GM15510 (cell line): ENCODE data around the gene AKAP1.
A peak's percentile ranks its signal among the peaks of the same experiment; 100 is the strongest.

Experiments
- POLR2A ChIP-seq: IDR thresholded peaks from 3 replicates; pipeline ENCODE4 v1.6.1; 2011; ENCODE audit warnings: borderline replicate concordance; ENCODE audit not compliant: insufficient read length; ENCODE audit errors: extremely low read depth

AKAP1 gene, protein sequence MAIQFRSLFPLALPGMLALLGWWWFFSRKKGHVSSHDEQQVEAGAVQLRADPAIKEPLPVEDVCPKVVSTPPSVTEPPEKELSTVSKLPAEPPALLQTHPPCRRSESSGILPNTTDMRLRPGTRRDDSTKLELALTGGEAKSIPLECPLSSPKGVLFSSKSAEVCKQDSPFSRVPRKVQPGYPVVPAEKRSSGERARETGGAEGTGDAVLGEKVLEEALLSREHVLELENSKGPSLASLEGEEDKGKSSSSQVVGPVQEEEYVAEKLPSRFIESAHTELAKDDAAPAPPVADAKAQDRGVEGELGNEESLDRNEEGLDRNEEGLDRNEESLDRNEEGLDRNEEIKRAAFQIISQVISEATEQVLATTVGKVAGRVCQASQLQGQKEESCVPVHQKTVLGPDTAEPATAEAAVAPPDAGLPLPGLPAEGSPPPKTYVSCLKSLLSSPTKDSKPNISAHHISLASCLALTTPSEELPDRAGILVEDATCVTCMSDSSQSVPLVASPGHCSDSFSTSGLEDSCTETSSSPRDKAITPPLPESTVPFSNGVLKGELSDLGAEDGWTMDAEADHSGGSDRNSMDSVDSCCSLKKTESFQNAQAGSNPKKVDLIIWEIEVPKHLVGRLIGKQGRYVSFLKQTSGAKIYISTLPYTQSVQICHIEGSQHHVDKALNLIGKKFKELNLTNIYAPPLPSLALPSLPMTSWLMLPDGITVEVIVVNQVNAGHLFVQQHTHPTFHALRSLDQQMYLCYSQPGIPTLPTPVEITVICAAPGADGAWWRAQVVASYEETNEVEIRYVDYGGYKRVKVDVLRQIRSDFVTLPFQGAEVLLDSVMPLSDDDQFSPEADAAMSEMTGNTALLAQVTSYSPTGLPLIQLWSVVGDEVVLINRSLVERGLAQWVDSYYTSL

DNA sequence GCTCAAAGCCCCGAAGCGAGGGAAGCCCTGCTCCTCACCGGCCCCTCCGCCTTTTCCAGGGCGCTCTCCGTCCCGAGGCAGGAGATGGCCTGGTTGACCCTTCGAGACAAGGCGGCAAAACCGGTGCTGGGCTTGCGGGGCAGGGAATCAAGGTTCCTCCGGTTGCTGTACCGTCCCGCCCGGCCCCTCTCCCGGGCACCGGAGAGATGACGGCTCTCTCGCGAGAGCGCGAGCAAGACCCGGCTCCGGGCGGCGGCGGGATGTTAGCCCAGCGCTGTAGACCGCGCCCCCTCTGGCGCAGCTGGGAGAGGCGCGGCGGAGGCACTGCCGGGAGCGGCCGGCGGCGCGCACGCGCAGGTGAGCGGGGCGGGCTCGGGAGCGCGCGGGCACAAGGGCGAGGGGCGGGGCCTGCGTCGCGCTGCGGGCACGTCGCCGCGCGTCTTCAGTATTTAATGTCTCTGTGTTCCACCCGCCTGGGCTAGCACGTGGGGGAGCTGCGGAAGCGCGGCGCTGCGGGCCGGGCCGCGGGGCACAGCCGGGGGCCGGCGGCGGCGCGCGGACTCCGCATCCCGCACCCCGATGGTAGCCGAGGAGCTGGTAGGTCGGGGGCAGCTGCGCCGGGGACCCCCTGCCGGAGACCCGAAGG lies at the start of gene AKAP1:
AKAP1 (plus strand) TSS at position 445 of the 646 bp plus-strand sequence. CDS start 20,219 bp downstream, outside the sequence.
- peak; percentile 91 for TF ChIP-seq POLR2A

DNA sequence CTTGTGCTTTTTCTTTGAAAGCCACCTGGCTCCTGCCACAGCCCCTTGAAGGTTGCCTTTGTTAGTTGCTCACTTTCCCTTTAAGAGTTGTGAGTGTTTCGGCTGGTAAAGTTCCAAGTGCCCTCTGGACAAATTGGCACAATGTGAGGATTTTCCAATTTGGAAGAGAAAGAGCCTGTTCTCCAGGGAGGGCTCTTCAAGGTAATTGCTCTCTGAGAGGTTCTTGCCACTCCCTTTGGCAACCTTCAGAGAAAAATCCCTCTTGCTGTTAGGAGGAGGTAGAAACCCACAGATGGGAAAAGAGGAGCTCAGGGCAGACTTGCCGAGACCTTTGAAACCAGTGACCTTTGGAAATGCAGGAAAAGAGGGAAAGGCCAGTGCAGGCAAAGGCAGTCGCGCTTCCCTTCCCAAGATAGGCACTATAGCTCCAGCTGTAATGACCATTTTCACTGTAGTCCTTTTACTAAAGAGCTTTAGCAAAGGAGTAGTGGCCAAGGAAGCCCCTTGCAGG lies 49.0 kb upstream of the AKAP1 start:
- TF ChIP-seq POLR2A: no peak

DNA sequence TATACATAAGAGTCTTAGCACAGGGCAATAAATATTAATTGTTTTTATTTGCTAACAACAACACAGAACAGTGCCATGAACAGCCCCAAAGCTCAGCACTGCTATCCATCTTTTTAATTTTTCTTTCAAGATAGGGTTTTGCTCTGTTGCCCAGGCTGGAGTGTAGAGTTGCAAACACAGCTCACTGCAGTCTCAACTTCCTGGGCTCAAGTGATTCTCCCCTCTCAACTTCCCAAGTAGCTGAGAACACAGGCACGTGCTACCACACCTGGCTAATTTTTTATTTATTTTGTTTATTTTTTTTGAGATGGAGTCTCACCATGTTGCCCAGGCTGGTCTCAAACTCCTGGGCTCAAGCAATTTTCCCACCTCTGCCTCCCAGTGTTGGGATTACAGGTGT lies 47.6 kb upstream of the AKAP1 start:
- no peak for TF ChIP-seq POLR2A

DNA sequence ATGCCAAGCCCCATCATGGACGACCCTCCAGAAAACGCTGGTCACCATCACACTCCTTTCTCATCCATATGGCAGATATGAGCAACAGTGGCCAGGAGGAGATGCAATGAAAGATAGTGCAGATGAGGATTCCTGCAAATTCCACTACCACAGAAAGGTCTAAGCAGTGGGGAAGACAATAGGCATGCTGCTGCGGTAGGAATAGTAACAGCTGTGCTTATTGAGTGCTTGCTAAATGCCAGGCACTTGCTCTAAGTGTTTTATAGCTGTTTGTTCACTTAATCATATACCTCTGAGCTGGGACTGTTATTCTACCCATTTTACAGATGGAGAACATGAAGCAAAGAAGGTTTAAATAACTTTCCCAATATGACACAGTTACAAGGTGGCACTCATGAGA lies 46.6 kb upstream of the AKAP1 start:
- no peak for TF ChIP-seq POLR2A

DNA sequence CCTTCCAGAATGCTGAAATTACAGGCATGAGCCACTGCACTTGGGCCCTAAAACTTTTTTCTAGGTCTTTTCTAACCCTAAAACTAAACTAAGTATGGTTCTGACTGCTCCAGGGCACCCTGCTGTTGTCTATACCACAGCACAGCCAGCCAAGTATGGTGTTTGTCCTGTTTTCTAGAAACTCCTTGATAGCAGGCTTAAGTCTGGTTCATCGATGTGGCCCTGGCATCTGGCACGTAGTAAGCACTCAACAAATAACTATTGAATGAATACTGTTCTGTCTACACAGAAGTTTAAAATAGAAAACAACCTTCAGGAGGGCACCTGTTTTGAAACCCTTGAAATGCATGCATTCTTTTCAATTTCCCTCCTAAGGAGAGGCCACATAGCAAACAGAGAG lies 44.5 kb upstream of the AKAP1 start:
- TF ChIP-seq POLR2A: no peak

DNA sequence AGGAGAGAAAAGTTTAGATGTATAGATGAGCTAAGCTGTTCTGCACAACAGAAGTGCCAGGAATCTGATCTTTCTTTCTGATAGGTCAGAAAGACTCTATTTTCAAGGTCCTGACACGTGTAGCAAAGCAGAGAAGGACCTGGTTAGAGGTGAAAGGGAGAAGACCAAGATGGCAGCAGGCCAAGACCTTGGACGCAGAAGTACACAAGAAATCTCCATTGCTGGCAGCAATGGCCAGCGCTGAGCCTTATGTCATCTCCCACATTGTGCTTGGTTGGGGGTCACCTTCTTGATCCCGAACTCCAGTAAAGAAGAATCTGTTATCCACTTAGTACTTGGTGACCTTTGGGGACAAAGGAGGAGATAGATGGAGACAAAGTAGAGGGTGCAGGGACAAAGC lies 41.8 kb upstream of the AKAP1 start:
- TF ChIP-seq POLR2A: no peak

DNA sequence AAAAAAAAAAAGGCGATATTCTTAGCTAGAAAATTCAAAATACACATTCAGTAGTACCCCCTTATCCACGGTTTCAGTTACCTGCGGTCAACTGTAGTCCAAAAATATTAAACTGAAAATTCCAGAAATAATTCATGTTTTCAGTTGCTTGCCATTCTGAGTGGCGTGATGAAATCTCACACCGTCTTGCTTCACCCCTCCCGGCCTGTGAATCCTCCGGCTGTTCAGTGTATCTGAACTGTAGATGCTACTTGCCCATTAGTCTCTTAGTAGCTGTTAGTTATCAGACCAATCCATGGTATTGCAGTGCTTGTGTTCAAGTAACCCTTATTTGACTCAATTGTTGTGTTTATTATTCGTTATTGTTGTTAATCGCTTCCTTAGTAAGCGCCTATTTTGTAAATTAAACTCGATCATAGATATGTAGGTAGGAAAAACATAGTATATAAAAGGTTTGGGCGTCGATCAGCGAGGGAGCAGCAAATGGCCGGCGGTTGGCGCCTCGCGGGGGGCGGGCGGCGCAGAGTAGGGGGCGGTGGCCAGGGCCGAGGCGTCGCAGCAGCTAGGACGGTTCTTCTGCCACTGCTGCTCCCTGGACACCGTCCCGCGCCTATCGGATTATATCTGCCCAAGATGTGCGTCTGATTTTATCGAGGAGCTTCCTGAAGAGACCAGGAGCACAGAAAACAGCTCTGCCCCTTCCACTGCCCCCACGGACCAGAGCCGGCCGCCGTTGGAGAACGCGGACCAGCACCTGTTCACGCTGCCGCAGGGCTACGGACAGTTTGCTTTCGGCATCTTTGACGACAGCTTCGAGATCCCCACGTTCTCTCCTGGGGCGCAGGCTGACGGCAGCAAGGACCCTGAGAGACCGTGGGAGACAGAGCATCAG lies 39.8 kb upstream of the AKAP1 start:
- TF ChIP-seq POLR2A: no peak

DNA sequence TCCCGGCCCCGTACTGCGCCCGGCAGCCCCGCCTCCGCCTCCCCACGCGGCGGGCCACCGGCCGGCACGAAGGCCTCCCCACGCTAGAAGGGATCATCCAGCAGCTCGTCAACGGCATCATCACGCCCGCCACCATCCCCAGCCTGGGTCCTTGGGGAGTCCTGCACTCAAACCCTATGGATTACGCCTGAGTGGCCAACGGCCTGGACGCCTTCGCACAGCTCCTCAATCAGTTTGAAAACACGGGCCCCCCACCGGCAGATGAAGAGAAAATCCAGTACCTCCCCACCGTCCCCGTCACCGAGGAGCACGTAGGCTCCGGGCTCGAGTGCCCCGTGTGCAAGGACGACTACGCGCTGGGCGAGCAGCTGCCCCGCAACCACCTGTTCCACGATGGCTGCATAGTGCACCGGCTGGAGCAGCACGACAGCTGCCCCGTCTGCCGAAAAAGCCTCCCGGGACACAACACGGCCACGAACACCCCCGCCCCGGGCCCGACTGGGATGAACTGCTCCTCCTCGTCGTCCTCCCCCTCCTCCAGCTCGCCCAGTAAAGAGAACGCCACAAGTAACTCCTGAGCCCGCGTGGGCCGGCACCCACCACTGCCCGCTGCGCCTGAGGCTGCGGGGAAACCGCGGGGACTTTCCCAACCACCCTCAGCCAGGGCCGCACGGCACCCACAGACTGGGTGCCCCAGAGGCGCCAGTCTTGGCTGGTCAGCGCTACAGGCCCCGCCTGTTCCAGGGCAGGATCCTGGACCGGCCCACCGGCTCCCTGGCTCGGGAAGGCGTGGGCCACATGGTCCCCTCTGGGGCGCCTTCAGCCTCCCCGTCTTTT lies 39.0 kb upstream of the AKAP1 start:
- no peak for TF ChIP-seq POLR2A

DNA sequence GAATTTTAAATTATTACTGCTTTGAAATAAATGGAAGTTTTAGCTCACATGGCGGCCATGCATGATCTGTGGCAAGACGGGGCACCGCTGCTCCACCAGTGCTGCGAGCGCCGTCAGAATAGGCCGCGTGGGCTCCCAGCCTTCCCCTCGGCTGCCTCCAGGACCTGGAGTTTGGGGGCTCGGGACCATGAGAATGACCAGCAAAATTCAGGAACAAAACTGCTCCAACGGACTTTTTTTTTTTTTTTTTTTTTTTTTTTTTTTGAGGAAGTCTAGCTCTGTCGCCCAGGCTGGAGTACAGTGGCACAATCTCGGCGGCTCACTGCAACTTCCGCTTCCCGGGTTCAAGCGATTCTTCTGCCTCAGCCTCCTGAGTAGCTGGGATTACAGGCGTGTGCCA lies 38.3 kb upstream of the AKAP1 start:
- TF ChIP-seq POLR2A: no peak

DNA sequence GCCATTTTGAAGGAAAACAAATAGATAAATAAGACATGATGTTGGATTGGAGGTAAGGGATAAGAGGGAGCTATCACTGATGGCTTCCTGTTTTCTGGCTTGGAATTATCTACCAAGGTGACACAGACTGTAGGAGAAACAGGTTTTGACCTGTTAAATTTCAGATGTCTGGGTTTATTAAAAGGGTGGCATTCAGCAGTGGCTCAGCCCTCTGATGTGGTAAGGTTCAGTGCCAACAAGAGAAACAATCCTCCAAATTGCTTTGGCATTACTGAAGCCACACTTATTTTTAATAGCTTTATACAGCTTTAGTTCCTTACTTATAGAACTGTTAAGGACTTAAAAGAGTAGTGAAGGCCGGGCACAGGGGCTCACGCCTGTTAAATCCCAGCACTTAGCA lies 37.0 kb upstream of the AKAP1 start:
- no peak for TF ChIP-seq POLR2A

DNA sequence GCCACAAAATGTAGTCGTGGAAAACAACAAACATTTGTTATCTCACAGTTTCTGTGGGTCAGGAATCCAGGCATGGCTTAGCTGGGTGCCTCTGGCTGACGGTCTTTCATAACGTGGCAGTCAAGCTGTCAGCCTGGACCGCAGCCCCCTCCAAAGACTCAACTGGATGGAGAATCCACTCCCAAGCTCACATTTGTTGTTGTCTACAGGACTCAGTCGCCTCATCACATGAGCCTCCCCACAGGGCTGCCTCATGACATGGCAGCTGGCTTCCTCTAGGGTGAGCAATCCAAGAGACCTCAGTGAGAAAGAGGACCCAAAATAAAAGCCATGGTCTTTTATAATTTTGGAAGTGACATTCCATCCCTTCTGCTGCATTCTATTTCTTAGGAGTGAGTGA lies 34.7 kb upstream of the AKAP1 start:
- TF ChIP-seq POLR2A: no peak

DNA sequence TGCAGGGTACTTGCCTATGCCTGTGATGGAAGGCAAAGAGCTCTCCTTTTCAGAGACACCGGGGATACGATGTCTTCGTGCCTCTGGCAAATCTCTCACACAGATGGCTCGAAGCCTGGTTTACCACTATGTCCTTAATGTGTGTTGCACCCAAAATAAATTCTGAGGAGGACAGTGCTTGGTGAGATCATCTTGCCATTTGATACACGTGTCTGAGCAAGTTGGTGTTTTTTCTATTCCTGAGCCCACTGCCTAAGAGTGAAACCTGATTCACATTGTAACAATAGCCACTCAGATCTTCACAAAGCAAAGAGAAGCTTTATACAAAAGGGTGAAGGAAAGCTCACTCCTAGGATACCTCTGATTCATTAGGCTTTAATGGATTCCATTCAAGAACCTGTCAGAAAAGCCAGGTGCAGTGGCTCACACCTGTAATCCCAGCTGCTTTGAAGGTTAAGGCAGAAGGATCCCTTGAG lies 33.1 kb upstream of the AKAP1 start:
- no peak for TF ChIP-seq POLR2A

DNA sequence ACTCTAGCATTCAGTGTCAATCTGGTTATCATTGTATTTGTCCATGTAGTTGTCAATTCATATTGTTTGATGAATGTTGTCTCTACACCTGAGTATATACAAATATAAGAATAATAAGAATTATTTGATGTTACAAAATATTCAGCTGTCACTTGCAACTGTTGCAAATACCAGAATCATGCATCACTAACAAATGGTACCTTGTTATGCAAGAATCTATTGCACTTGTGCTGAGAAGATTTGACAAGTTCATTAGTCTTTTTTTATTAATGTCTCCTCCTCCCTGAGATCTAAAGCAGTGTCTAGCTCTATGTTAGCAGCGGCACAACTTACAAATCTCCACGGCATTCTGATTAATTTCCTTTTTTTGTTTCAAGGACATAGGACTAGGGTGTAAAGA lies 22.2 kb upstream of the AKAP1 start:
- TF ChIP-seq POLR2A: no peak

DNA sequence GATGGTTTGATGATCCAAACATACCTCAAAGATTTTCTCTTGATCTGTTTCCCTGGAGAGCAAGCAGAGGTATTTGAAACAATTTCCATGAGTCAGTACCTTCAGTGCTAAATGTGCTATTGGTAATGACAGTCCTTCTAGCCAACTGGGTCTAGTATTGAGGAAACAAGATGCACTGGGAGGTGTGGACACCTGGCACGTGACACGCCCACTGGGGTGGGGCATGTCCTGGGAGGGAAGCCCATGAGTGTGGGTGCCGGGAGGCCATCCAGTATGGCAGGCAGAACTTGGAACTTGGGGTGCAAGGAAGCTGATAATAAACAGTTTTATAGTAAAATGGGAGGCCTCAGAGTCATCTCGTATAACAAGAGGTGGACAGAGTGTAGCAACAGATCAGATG lies 17.9 kb upstream of the AKAP1 start:
- TF ChIP-seq POLR2A: no peak

DNA sequence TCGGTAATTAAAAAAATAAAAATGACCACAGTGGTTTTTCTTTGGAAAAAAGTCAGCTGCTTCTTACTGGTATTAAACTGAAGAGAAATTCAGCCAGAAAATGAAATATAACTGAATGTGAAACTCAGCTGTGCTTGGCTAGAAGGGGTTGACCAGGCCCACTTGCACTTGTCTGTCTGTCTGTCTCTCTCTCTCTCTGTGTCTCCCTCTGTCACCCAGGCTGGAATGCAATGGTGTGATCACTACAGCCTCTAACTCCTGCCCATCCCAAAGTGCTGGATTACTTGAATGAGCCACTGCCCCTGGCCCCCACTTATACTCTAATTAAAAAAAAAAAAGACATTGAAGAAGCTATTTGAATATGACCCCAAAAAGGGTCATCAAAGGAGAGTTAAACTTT lies 17.3 kb upstream of the AKAP1 start:
- no peak for TF ChIP-seq POLR2A
